Measurements from ENCODE around the gene FBN3. TPM values are rescaled to one million over a fixed set of nuclear protein-coding genes. Genes with fewer than 3 reads are reported as not detected.

FBN3 gene
- total and polyA plus RNA-seq, 2 donors (not counting 1 experiment from before 2014, with no cell fraction given), result not detected

DNA sequence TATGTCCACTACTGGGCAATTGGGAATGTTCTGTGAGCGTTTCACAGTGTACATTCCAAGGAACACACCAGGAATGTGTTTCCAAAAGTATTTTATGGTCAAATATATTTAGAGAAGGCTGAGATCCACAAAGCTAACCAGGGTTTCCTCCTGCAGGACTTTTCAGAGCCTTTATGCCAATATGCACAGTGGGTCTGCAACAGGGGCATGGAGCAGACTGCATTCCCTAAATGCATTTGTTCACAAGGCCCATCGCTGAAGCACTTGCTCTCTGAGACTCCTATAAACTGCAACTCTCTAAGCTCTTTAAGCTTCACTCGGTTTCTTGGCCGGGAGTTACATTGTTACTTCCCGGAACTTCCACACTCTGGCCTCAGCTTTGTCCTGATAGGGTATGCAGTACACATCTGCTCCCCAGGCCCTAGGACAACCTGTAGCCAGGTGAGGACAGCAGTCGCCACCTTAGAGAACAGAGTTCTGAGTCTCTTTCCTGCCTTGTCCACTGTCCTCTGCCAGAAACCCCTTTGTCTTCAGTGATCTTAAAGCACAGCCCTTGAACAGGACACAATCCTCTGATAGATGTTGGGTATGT is 33.5 kb downstream of the FBN3 start:
- Histone ChIP-seq H3K27me3 (replicated peaks in 1 of 4; ENCODE audit: control extremely low read depth in 1 of 4, control insufficient read depth in 3 of 4, insufficient read depth in 4 of 4, low read length in 3 of 4) (peaks cover 0 to 6% (median 0%) of the 10 kb centered on the region in 4 experiments), H3K4me3 (ENCODE audit: control extremely low read depth in 1 of 5, extremely low read depth in 1 of 5, insufficient read depth in 1 of 5, low read depth in 2 of 5, low read length in 4 of 5) (no peak overlapping the region), H3K4me2 (replicated peaks; ENCODE audit: low read depth, low read length, poor library complexity, severe bottlenecking) (no peak overlapping the region), H3K9ac (ENCODE audit: low read length) (no peak overlapping the region), H2AFZ (ENCODE audit: insufficient read depth, low read depth, low read length, poor library complexity, severe bottlenecking) (no peak overlapping the region), H3K36me3 (replicated peaks in 1 of 2; ENCODE audit: control extremely low read depth in 1 of 2, control insufficient read depth in 1 of 2, extremely low read depth in 1 of 2, insufficient read depth in 2 of 2, low read length in 1 of 2) (no peaks in the 10 kb centered on the region), H3K79me2 (ENCODE audit: control insufficient read depth, insufficient read depth, low read length) (no peaks in the 10 kb centered on the region), H4K20me1 (ENCODE audit: control insufficient read depth, insufficient read depth, low read length, poor library complexity, severe bottlenecking) (no peaks in the 10 kb centered on the region), H3K27ac (ENCODE audit: low read length in 2 of 2) (no peak overlapping the region), H3K4me1 (ENCODE audit: control insufficient read depth in 2 of 2, insufficient read depth in 2 of 2, low read length in 2 of 2) (no peaks in the 10 kb centered on the region), H3K9me3 (ENCODE audit: control extremely low read depth in 1 of 3, control insufficient read depth in 2 of 3, insufficient read depth in 1 of 3, low read length in 2 of 3) (peaks cover 0 to 17% (median 0%) of the 10 kb centered on the region in 3 donors)
- ATAC-seq (ENCODE audit: low read depth), result no peak
- CTCF ChIA-PET, result no interaction called here
- no peak for DNase-seq
- Mint-ChIP-seq H3K27me3 (peaks cover 3% of the 10 kb centered on the region), H3K4me1 (no peaks in the 10 kb centered on the region), H3K4me3 (no peak overlapping the region), H3K9me3 (ENCODE audit: insufficient read depth) (no peaks in the 10 kb centered on the region), H3K27ac (no peak overlapping the region)
- WGBS (ENCODE audit: insufficient coverage), result 90% methylated on average over 5 of the region's 6 CpGs
- no peak for TF ChIP-seq CTCF (IDR thresholded peaks at IDR 0.05)
- no peak for TF ChIP-seq EZH2 (IDR thresholded peaks at IDR 0.05; ENCODE audit: borderline replicate concordance, insufficient read depth, low read depth, low read length, poor library complexity, severe bottlenecking)
- POLR2A ChIA-PET, result no interaction called here
- intact Hi-C loops (cut with micrococcal nuclease), result no loop called here

DNA sequence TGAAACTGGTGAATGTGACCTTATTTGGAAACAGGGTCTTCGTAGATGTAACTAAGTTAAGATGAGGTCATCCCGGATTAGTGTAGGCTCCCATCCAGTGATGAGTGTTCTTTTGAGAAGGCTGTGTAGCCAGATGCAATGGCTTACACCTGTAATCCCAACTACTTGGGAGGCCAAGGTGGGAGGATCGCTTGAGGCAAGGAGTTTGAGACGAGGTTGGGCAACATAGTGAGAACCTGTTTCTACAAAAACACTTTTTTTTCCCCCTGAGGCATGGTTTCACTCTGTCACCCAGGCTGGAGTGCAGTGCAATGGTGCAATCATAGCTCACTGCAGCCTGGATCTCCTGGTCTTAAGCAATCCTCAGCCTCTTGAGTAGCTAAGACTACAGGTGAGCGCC is 36.4 kb downstream of the FBN3 start:
- peaks cover 12% of the 10 kb centered on the region for H3K27me3 Mint-ChIP-seq
- H3K9me3 ChIP-seq (ENCODE audit: control extremely low read depth in 1 of 3, control insufficient read depth in 2 of 3, insufficient read depth in 1 of 3, low read length in 2 of 3), result peaks cover 0 to 41% (median 5%) of the 10 kb centered on the region in 3 donors
- peaks cover 0 to 8% (median 0%) of the 10 kb centered on the region in 4 experiments for H3K27me3 ChIP-seq (replicated peaks in 1 of 4; ENCODE audit: control extremely low read depth in 1 of 4, control insufficient read depth in 3 of 4, insufficient read depth in 4 of 4, low read length in 3 of 4)
- H3K4me1 ChIP-seq (ENCODE audit: control insufficient read depth in 2 of 2, insufficient read depth in 2 of 2, low read length in 2 of 2), result no peaks in the 10 kb centered on the region
- H3K4me1 Mint-ChIP-seq, result no peaks in the 10 kb centered on the region
- no peak for DNase-seq
- 79% methylated on average over 3 of the region's 5 CpGs for WGBS (ENCODE audit: insufficient coverage)
- intact Hi-C loops (cut with micrococcal nuclease), result no loop called here
- ATAC-seq (ENCODE audit: low read depth), result no peak
- H3K27ac ChIP-seq (ENCODE audit: low read length in 2 of 2), result no peak overlapping the region
- no peaks in the 10 kb centered on the region for H3K36me3 ChIP-seq (replicated peaks in 1 of 2; ENCODE audit: control extremely low read depth in 1 of 2, control insufficient read depth in 1 of 2, extremely low read depth in 1 of 2, insufficient read depth in 2 of 2, low read length in 1 of 2)
- H2AFZ ChIP-seq (ENCODE audit: insufficient read depth, low read depth, low read length, poor library complexity, severe bottlenecking), result no peak overlapping the region
- H3K4me2 ChIP-seq (replicated peaks; ENCODE audit: low read depth, low read length, poor library complexity, severe bottlenecking), result no peak overlapping the region
- no peaks in the 10 kb centered on the region for H3K9me3 Mint-ChIP-seq (ENCODE audit: insufficient read depth)
- no peak overlapping the region for H3K4me3 Mint-ChIP-seq
- H3K27ac Mint-ChIP-seq, result no peak overlapping the region
- ChIA-PET CTCF (no interaction called here), POLR2A (no interaction called here)
- no peaks in the 10 kb centered on the region for H4K20me1 ChIP-seq (ENCODE audit: control insufficient read depth, insufficient read depth, low read length, poor library complexity, severe bottlenecking)
- H3K79me2 ChIP-seq (ENCODE audit: control insufficient read depth, insufficient read depth, low read length), result no peaks in the 10 kb centered on the region
- H3K9ac ChIP-seq (ENCODE audit: low read length), result no peak overlapping the region
- TF ChIP-seq CTCF (IDR thresholded peaks at IDR 0.05) (no peak), EZH2 (IDR thresholded peaks at IDR 0.05; ENCODE audit: borderline replicate concordance, insufficient read depth, low read depth, low read length, poor library complexity, severe bottlenecking) (no peak)
- no peak overlapping the region for H3K4me3 ChIP-seq (ENCODE audit: control extremely low read depth in 1 of 5, extremely low read depth in 1 of 5, insufficient read depth in 1 of 5, low read depth in 2 of 5, low read length in 4 of 5)

Measured in B cell (primary cell).